ENCODE data around the gene FOXP1. TPM values are rescaled to one million over a fixed set of nuclear protein-coding genes. Genes with fewer than 3 reads are reported as not detected.

FOXP1 gene
- total and polyA plus RNA-seq, 3 donors from 2014 or later: 37.8 to 105 (median 75.9) TPM

GRCh38 chr3:71332813-71333212 lies 250.7 kb downstream of the FOXP1 start:
- Histone ChIP-seq H3K27ac (no peak overlapping the region), H3K27me3 (no peaks in the 10 kb centered on the region), H3K9me3 (no peaks in the 10 kb centered on the region), H3K4me1 (peaks cover 6% of the 10 kb centered on the region), H3K4me3 (no peak overlapping the region), H3K36me3 (ENCODE audit: low read depth, missing control alignments) (no peaks in the 10 kb centered on the region)
- WGBS, 2 donors: 43 to 50% methylated on average over 4 of the region's 4 CpGs
- intact Hi-C loops (cut with DNase I; ENCODE audit: low total_unique reads): no loop called here
- no peak for DNase-seq
- TF ChIP-seq POLR2A (IDR thresholded peaks at IDR 0.05) (no peak), CTCF (IDR thresholded peaks at IDR 0.05) (no peak)

- TF ChIP-seq POLR2A (IDR thresholded peaks at IDR 0.05) (no peak), CTCF (IDR thresholded peaks at IDR 0.05) (no peak)
- intact Hi-C loops (cut with DNase I; ENCODE audit: low total_unique reads): no loop called here
- peaks cover 6% of the 10 kb centered on the region for H3K4me1 ChIP-seq
- H3K27ac ChIP-seq: no peak overlapping the region
- no peak for DNase-seq
- 86 to 97% methylated on average over 14 to 18 of the region's 18 CpGs for WGBS, 2 donors
- H3K36me3 ChIP-seq (ENCODE audit: low read depth, missing control alignments): no peaks in the 10 kb centered on the region
- no peak overlapping the region for H3K4me3 ChIP-seq
- H3K27me3 ChIP-seq: no peaks in the 10 kb centered on the region
- no peaks in the 10 kb centered on the region for H3K9me3 ChIP-seq
Measured at GRCh38 chr3:71330909-71331308, 252.6 kb downstream of the FOXP1 start.

DNA sequence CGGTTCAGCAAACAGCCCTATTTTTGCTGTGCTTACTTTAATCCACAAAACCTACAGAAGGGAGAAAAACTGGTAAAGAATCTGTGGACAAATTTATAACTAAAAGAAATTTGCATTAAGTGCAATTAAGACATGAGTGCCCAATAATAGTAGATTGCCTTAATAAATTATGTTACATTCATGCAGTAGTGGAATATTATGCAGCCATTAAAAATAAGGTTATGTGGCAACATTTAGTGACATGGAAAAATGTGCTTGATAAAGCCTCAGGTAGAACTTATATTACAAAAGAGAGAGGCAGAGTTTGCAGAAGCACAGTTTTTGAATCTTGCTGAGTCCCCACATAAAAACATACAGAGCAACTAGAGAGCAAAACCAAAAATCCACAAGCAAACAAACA lies 253.0 kb downstream of the FOXP1 start:
- H3K27ac ChIP-seq: no peak overlapping the region
- 96% methylated on average over 1 of the region's 1 CpG for WGBS, 2 donors
- intact Hi-C loops (cut with DNase I; ENCODE audit: low total_unique reads): no loop called here
- H3K36me3 ChIP-seq (ENCODE audit: low read depth, missing control alignments): no peaks in the 10 kb centered on the region
- peaks cover 6% of the 10 kb centered on the region for H3K4me1 ChIP-seq
- H3K9me3 ChIP-seq: no peaks in the 10 kb centered on the region
- no peak for TF ChIP-seq POLR2A (IDR thresholded peaks at IDR 0.05)
- no peak for TF ChIP-seq CTCF (IDR thresholded peaks at IDR 0.05)
- no peaks in the 10 kb centered on the region for H3K27me3 ChIP-seq
- DNase-seq: no peak
- no peak overlapping the region for H3K4me3 ChIP-seq

GRCh38 chr3:71329817-71330216 lies 253.7 kb downstream of the FOXP1 start:
- DNase-seq: no peak
- H3K4me3 ChIP-seq: no peak overlapping the region
- intact Hi-C loops (cut with DNase I; ENCODE audit: low total_unique reads): no loop called here
- WGBS, 2 donors: 58 to 80% methylated on average over 1 of the region's 1 CpG
- H3K27me3 ChIP-seq: no peaks in the 10 kb centered on the region
- no peak overlapping the region for H3K27ac ChIP-seq
- H3K4me1 ChIP-seq: peaks cover 6% of the 10 kb centered on the region
- H3K9me3 ChIP-seq: no peaks in the 10 kb centered on the region
- no peak for TF ChIP-seq CTCF (IDR thresholded peaks at IDR 0.05)
- no peaks in the 10 kb centered on the region for H3K36me3 ChIP-seq (ENCODE audit: low read depth, missing control alignments)

DNA sequence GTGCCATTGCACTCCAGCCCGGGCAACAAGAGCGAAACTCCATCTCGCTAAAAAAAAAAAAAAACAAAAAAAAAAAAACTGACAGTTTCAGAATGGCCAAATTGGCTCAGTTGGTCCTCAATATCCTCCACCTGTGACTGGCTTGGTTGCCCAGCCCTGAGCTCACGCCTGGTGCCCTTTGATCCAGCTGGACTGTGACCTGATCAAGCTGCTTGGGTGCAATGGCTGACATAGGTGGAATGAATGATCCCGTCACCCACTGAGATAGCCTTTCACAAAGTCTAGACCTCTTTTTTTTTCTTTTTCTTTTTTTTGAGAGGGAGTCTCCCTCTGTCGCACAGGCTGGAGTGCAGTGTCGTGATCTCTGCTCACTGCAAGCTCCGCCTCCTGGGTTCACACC lies 254.6 kb downstream of the FOXP1 start:
- peaks cover 6% of the 10 kb centered on the region for H3K4me1 ChIP-seq
- TF ChIP-seq CTCF (IDR thresholded peaks at IDR 0.05): no peak
- TF ChIP-seq POLR2A (IDR thresholded peaks at IDR 0.05): no peak
- intact Hi-C loops (cut with DNase I; ENCODE audit: low total_unique reads): no loop called here
- no peaks in the 10 kb centered on the region for H3K27me3 ChIP-seq
- no peaks in the 10 kb centered on the region for H3K36me3 ChIP-seq (ENCODE audit: low read depth, missing control alignments)
- no peak overlapping the region for H3K27ac ChIP-seq
- H3K4me3 ChIP-seq: no peak overlapping the region
- DNase-seq: no peak
- WGBS, 2 donors: 95 to 97% methylated on average over 8 of the region's 8 CpGs
- no peaks in the 10 kb centered on the region for H3K9me3 ChIP-seq
